ENCODE data around the gene GARIN5B.
"Not testable (repeated sequence)": the region's sequence is repeated elsewhere in the genome, so short reads cannot be mapped to it uniquely, and the experiment has no call there.

GARIN5B gene

DNA sequence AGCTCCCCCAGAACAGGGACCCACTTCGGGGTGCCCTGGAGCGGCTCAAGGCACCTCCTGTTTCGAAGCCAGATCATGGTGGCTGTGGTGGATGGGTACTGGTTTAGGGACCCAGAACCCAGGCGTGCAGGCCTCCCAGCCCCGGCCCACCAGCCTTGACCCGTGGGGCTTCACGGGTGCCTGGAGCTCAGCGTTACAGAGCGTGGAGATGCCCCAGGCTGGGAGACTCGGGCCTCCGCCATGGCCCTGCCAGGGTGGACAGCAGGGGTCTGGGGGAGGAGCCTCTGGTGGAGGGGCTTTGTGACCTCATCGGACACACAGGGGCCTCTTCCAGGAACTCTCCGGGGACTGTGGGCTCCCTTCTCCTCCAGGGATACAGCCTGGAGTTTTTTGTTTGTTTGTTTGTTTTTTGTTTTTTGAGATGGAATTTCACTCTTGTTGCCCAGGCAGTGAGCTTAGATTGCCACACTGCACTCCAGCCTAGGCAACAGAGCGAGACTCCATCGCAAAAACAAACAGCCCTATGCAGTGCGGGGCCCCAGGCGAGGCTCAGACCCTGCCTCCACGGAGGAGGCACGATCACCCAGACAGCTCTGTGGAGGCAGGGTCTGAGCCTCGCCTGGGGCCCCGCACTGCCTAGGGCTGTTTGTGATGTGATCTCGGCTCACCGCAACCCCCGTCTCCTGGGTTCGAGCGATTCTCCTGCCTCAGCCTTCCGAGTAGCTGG, at the start of gene GARIN5B:
Gene GARIN5B (minus strand): TSS at position 271 of the 727 bp plus-strand sequence. CDS start 194 bp downstream, at position 77.
- no peaks in the 10 kb centered on the region for H3K9me3 ChIP-seq (ENCODE audit: control insufficient read depth, insufficient read depth, low read depth, low read length)
- no peak within 1 kb of the TSS for H3K27ac ChIP-seq (ENCODE audit: low read depth, low read length)
- peaks cover 12% of the 10 kb centered on the region for H3K4me1 ChIP-seq (ENCODE audit: control insufficient read depth, insufficient read depth, low read length)
- H3K4me3 ChIP-seq (ENCODE audit: low read depth, low read length): no peak within 1 kb of the TSS
- no peaks in the 10 kb centered on the region for H3K36me3 ChIP-seq (ENCODE audit: control insufficient read depth, insufficient read depth, low read length)
- peaks cover 14% of the 10 kb centered on the region for H3K27me3 ChIP-seq (ENCODE audit: control insufficient read depth, insufficient read depth, low read length)
- H3K9ac ChIP-seq (ENCODE audit: low read length): peak within 1 kb of the TSS; percentile 5

- Histone ChIP-seq H3K36me3 (ENCODE audit: control insufficient read depth, insufficient read depth, low read length) (peaks cover 17% of the 10 kb centered on the region), H3K27ac (ENCODE audit: low read depth, low read length) (no peak overlapping the region), H3K9me3 (ENCODE audit: control insufficient read depth, insufficient read depth, low read depth, low read length) (peaks cover 4% of the 10 kb centered on the region; the same call in 1 of the 2 replicates), H3K4me3 (ENCODE audit: low read depth, low read length) (no peak overlapping the region), H3K9ac (ENCODE audit: low read length) (no peak overlapping the region), H3K27me3 (ENCODE audit: control insufficient read depth, insufficient read depth, low read length) (no peaks in the 10 kb centered on the region), H3K4me1 (ENCODE audit: control insufficient read depth, insufficient read depth, low read length) (peaks cover 22% of the 10 kb centered on the region)
Observed at GRCh38 chr19:55410168-55410567, 47.1 kb upstream of the GARIN5B start.

DNA sequence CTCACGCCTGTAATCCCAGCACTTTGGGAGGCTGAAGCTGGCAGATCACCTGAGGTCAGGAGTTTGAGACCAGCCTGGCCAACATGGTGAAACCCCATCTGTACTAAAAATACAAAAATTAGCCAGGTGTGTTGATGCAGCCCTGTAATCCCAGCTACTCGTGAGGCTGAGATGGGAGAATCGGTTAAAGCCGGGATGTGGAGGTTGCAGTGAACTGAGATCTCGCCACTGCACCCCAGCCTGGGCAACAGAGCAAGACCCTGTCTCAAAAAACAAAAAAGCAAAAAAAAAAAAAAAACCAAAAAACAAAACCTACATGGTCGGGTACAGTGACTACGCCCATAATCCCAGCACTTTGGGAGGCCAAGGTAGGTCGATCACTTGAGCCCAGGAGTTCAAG, 46.1 kb upstream of the GARIN5B start:
- H3K27me3 ChIP-seq (ENCODE audit: control insufficient read depth, insufficient read depth, low read length); H3K9me3 ChIP-seq (ENCODE audit: control insufficient read depth, insufficient read depth, low read depth, low read length); H3K9ac ChIP-seq (ENCODE audit: low read length); H3K4me3 ChIP-seq (ENCODE audit: low read depth, low read length); H3K27ac ChIP-seq (ENCODE audit: low read depth, low read length): not testable (repeated sequence)
- H3K4me1 ChIP-seq (ENCODE audit: control insufficient read depth, insufficient read depth, low read length): peaks cover 22% of the 10 kb centered on the region
- H3K36me3 ChIP-seq (ENCODE audit: control insufficient read depth, insufficient read depth, low read length): peaks cover 23% of the 10 kb centered on the region

DNA sequence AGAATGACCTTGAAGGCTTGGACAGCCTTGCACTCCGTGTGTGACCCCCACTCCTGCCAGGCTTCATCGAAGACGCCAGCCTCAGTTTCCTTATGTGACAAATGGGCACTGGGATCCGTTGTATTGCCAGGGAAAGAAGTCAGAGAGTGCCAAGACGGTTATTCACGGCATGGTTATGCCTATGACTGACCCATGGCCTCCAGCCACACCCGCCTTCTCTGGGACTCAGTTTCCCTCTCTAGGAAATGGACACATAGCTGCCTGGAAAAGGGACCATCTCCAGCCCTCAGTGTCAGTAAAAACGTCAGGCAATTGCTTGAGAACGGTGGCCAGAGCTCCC, 45.4 kb upstream of the GARIN5B start:
- Histone ChIP-seq H3K9ac (ENCODE audit: low read length) (peak overlapping the region; percentile 62), H3K4me1 (ENCODE audit: control insufficient read depth, insufficient read depth, low read length) (peaks cover 22% of the 10 kb centered on the region), H3K27ac (ENCODE audit: low read depth, low read length) (peak overlapping the region; percentile 84), H3K36me3 (ENCODE audit: control insufficient read depth, insufficient read depth, low read length) (peaks cover 28% of the 10 kb centered on the region), H3K9me3 (ENCODE audit: control insufficient read depth, insufficient read depth, low read depth, low read length) (peaks cover 4% of the 10 kb centered on the region; the same call in 1 of the 2 replicates), H3K4me3 (ENCODE audit: low read depth, low read length) (peak overlapping the region; percentile 48), H3K27me3 (ENCODE audit: control insufficient read depth, insufficient read depth, low read length) (no peaks in the 10 kb centered on the region)

- Histone ChIP-seq H3K9me3 (ENCODE audit: control insufficient read depth, insufficient read depth, low read depth, low read length) (peaks cover 4% of the 10 kb centered on the region; the same call in 1 of the 2 replicates), H3K4me1 (ENCODE audit: control insufficient read depth, insufficient read depth, low read length) (peaks cover 22% of the 10 kb centered on the region), H3K4me3 (ENCODE audit: low read depth, low read length) (peak overlapping the region; percentile 79), H3K27ac (ENCODE audit: low read depth, low read length) (peak overlapping the region; percentile 100), H3K27me3 (ENCODE audit: control insufficient read depth, insufficient read depth, low read length) (no peaks in the 10 kb centered on the region), H3K9ac (ENCODE audit: low read length) (peak overlapping the region; percentile 87), H3K36me3 (ENCODE audit: control insufficient read depth, insufficient read depth, low read length) (peaks cover 34% of the 10 kb centered on the region)
Observed at GRCh38 chr19:55407800-55408532, 44.9 kb upstream of the GARIN5B start.

GRCh38 chr19:55407550-55407799, 44.4 kb upstream of the GARIN5B start, which contains the start of gene UBE2S:
TSS of gene UBE2S (minus strand) at chr19:55407788. CDS start at chr19:55407589, 199 bp downstream.
- not testable (repeated sequence) for H3K27me3 ChIP-seq (ENCODE audit: control insufficient read depth, insufficient read depth, low read length); H3K9me3 ChIP-seq (ENCODE audit: control insufficient read depth, insufficient read depth, low read depth, low read length)
- peak within 1 kb of the TSS; percentile 100 for H3K27ac ChIP-seq (ENCODE audit: low read depth, low read length)
- peak within 1 kb of the TSS; percentile 79 for H3K4me3 ChIP-seq (ENCODE audit: low read depth, low read length)
- H3K9ac ChIP-seq (ENCODE audit: low read length): peak within 1 kb of the TSS; percentile 87
- H3K4me1 ChIP-seq (ENCODE audit: control insufficient read depth, insufficient read depth, low read length): peaks cover 22% of the 10 kb centered on the region
- H3K36me3 ChIP-seq (ENCODE audit: control insufficient read depth, insufficient read depth, low read length): peaks cover 39% of the 10 kb centered on the region

DNA sequence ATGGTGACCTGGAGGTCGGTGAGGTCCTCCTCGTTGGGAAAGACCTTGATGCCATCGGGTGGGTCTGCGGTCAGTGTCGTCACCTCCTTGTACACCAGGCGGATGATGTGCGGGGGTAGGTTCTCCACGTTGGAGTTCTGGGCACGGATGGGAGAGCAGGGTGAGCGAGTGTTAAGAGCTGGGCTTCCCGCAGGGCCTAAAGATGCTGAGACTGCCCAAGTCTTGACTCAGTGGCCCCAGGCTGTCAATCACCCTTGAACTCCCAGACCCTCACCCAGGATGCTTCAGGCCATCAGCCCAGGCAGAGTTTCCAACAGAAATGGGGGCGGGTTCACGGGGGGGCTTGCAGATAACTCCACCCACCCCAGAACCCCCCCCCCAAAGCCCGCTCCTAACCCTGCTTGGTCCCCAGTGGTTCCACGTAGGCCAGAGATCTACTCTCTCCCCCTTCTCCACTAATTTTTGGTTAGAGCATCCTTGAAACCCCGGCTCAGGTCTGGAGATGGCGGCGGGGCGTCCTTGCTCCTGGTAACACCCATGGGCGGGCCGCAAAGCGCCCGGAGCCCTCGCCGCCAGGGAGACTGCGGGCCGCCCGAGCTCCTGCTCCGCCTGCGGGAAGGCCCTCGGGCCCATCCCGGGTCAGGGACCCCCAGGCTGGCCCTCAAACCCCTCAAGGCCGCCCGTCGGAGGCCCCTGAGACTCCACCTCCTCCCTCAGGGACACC, 43.9 kb upstream of the GARIN5B start:
- no peaks in the 10 kb centered on the region for H3K27me3 ChIP-seq (ENCODE audit: control insufficient read depth, insufficient read depth, low read length)
- H3K4me1 ChIP-seq (ENCODE audit: control insufficient read depth, insufficient read depth, low read length): peaks cover 22% of the 10 kb centered on the region
- H3K9me3 ChIP-seq (ENCODE audit: control insufficient read depth, insufficient read depth, low read depth, low read length): peaks cover 4% of the 10 kb centered on the region; the same call in 1 of the 2 replicates
- H3K27ac ChIP-seq (ENCODE audit: low read depth, low read length): peak overlapping the region; percentile 100
- peak overlapping the region; percentile 79 for H3K4me3 ChIP-seq (ENCODE audit: low read depth, low read length)
- peaks cover 44% of the 10 kb centered on the region for H3K36me3 ChIP-seq (ENCODE audit: control insufficient read depth, insufficient read depth, low read length)
- peak overlapping the region; percentile 87 for H3K9ac ChIP-seq (ENCODE audit: low read length)

DNA sequence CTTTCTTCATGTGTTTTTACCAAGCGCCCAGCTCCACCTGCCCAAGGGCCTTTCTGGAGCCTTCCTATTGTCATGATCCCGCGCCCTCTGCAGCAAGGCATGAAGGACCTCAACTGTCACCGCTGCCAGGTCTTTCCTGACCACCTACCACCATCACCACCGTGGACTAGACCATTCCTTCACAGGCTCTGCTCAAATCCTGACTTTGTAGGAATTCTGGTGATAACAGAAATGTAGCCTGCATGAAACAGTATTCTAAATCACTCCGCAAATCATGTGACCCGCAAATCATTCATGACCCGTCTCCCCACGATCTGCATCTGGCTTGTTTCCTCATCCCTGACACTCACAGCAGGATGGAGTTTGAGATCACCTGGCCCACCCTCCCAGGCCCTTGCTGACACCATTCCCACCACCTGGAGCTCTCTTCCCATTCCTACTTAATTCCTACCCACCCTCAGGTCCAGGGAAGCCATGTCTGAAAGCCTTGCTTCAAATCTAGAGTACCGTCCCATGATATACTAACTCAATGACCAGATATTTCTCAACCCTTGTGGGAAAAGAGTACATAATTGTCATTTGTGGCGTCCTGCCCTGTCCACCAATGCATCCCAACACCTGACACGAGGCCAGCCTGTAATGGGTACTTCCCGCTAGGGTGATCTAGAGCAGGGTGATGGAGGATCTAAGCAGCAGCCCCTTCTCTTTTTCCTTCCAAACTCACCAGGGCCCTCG, 43.2 kb upstream of the GARIN5B start:
- Histone ChIP-seq H3K9ac (ENCODE audit: low read length) (peak overlapping the region; percentile 87), H3K9me3 (ENCODE audit: control insufficient read depth, insufficient read depth, low read depth, low read length) (peaks cover 4% of the 10 kb centered on the region; the same call in 1 of the 2 replicates), H3K27me3 (ENCODE audit: control insufficient read depth, insufficient read depth, low read length) (no peaks in the 10 kb centered on the region), H3K4me1 (ENCODE audit: control insufficient read depth, insufficient read depth, low read length) (peaks cover 22% of the 10 kb centered on the region), H3K27ac (ENCODE audit: low read depth, low read length) (no peak overlapping the region), H3K4me3 (ENCODE audit: low read depth, low read length) (peak overlapping the region; percentile 79), H3K36me3 (ENCODE audit: control insufficient read depth, insufficient read depth, low read length) (peaks cover 49% of the 10 kb centered on the region)

DNA sequence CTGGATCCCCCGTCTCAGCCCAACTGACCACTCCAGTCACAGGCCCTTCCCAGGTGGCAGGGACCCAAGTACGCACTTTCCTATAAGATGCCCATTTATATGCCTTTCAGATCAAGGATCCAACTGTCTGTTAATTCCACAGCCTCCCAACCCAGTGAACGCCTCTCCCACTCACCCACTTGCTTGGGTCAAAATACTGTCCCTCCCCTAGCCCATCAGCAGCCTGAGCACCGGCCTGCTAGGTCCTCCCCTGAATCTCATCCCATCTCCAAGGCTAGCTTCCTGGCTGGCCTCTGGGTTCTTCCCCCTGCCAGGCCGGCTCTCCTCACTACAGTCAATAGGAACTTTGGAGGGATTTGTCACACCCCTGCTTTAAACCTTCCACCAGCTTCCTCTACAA, 42.6 kb upstream of the GARIN5B start:
- peaks cover 22% of the 10 kb centered on the region for H3K4me1 ChIP-seq (ENCODE audit: control insufficient read depth, insufficient read depth, low read length)
- H3K27me3 ChIP-seq (ENCODE audit: control insufficient read depth, insufficient read depth, low read length): no peaks in the 10 kb centered on the region
- peak overlapping the region; percentile 87 for H3K9ac ChIP-seq (ENCODE audit: low read length)
- peak overlapping the region; percentile 79 for H3K4me3 ChIP-seq (ENCODE audit: low read depth, low read length)
- H3K27ac ChIP-seq (ENCODE audit: low read depth, low read length): no peak overlapping the region
- H3K36me3 ChIP-seq (ENCODE audit: control insufficient read depth, insufficient read depth, low read length): peaks cover 54% of the 10 kb centered on the region
- H3K9me3 ChIP-seq (ENCODE audit: control insufficient read depth, insufficient read depth, low read depth, low read length): peaks cover 4% of the 10 kb centered on the region; the same call in 1 of the 2 replicates

- no peak overlapping the region for H3K4me3 ChIP-seq (ENCODE audit: low read depth, low read length)
- H3K27ac ChIP-seq (ENCODE audit: low read depth, low read length): no peak overlapping the region
- H3K4me1 ChIP-seq (ENCODE audit: control insufficient read depth, insufficient read depth, low read length): peaks cover 16% of the 10 kb centered on the region
- H3K9me3 ChIP-seq (ENCODE audit: control insufficient read depth, insufficient read depth, low read depth, low read length): no peaks in the 10 kb centered on the region
- H3K27me3 ChIP-seq (ENCODE audit: control insufficient read depth, insufficient read depth, low read length): no peaks in the 10 kb centered on the region
- no peak overlapping the region for H3K9ac ChIP-seq (ENCODE audit: low read length)
- H3K36me3 ChIP-seq (ENCODE audit: control insufficient read depth, insufficient read depth, low read length): peaks cover 58% of the 10 kb centered on the region
Observed at GRCh38 chr19:55402509-55402908, 39.4 kb upstream of the GARIN5B start.

Measured in HUES6 (cell line).